MCF 10A (cell line): Measurements from ENCODE around the gene ADAMTS2. TPM values are rescaled to one million over a fixed set of nuclear protein-coding genes. Genes with fewer than 3 reads are reported as not detected.

Source experiments
- BruUV-seq: library from RNA; stranded (reverse); fragments of 400-500 nt; replicated peaks from 2 replicates; lab custom pipeline; 2021; lab: Mats Ljungman, UMichigan
- CTCF ChIA-PET: fragments of 300-600 bp; sonication (Branson Sonifier 250); formaldehyde crosslinking; extraction: SDS; loops from one replicate; lab custom pipeline; 2021; ENCODE audit warnings: antibody characterized with exemption, inconsistent platforms; lab: Yijun Ruan, JAX
- POLR2A ChIA-PET: fragments of 300-600, 350-650 bp; sonication (Branson Sonifier 250); formaldehyde crosslinking; extraction: SDS; loops from one replicate; lab custom pipeline; 2020; ENCODE audit warnings: antibody characterized with exemption, inconsistent platforms; lab: Yijun Ruan, JAX
- DNase-seq: peaks from one replicate; pipeline ENCODE4 v3.0.0-alpha.2; 2018; ENCODE audit not compliant: unreplicated experiment
- H3K27ac Mint-ChIP-seq: one replicate; pipeline ENCODE4 v1.8.0; 2022; ENCODE audit warnings: mild to moderate bottlenecking, low read depth, mixed read lengths; ENCODE audit not compliant: unreplicated experiment
- H3K27me3 Mint-ChIP-seq: one replicate; pipeline ENCODE4 v1.8.0; 2022; ENCODE audit warnings: mixed read lengths; ENCODE audit not compliant: insufficient read depth, unreplicated experiment
- H3K36me3 Mint-ChIP-seq: one replicate; pipeline ENCODE4 v1.8.0; 2022; ENCODE audit warnings: mild to moderate bottlenecking, moderate library complexity, mixed read lengths; ENCODE audit not compliant: insufficient read depth, unreplicated experiment
- H3K4me1 Mint-ChIP-seq: one replicate; pipeline ENCODE4 v1.8.0; 2022; ENCODE audit warnings: mixed read lengths; ENCODE audit not compliant: insufficient read depth, unreplicated experiment
- H3K4me3 Mint-ChIP-seq: one replicate; pipeline ENCODE4 v1.8.0; 2022; ENCODE audit warnings: mild to moderate bottlenecking, moderate library complexity, mixed read lengths; ENCODE audit not compliant: unreplicated experiment
- H3K9me3 Mint-ChIP-seq: one replicate; pipeline ENCODE4 v1.8.0; 2022; ENCODE audit warnings: mixed read lengths; ENCODE audit not compliant: unreplicated experiment
- CTCF ChIP-seq: fragments of 200-600 bp; IDR thresholded peaks from one replicate; pipeline ENCODE4 v1.8.0; 2022; ENCODE audit warnings: antibody characterized with exemption, mild to moderate bottlenecking; ENCODE audit not compliant: unreplicated experiment
- intact Hi-C: fragments of 100-400 bp; cut with micrococcal nuclease; formaldehyde crosslinking; loops from 2 replicates; pipeline ENCODE4 v1.14.1; 2022
- total RNA-seq: library from RNA; stranded (reverse); gene quantifications from 2 replicates; pipeline ENCODE4 v1.2.3, GENCODE V29; 2022

ADAMTS2 gene
- total RNA-seq, 1 experiment from 2014 or later: not detected

GRCh38 chr5:179163236-179164155, 181.8 kb downstream of the ADAMTS2 start:
- no TSS peak for BruUV-seq

GRCh38 chr5:179162351-179163235, 182.7 kb downstream of the ADAMTS2 start:
- ChIA-PET CTCF (no interaction called here), POLR2A (no interaction called here)
- no peaks in the 10 kb centered on the region for H3K27me3 Mint-ChIP-seq

More at GRCh38 chr5:179163236-179164155, 181.8 kb downstream of the ADAMTS2 start:
- Mint-ChIP-seq H3K4me3 (no peak overlapping the region), H3K4me1 (no peaks in the 10 kb centered on the region), H3K27ac (no peak overlapping the region), H3K27me3 (no peaks in the 10 kb centered on the region), H3K36me3 (no peaks in the 10 kb centered on the region), H3K9me3 (peaks cover 14% of the 10 kb centered on the region)
- POLR2A ChIA-PET: no interaction called here
- CTCF ChIA-PET: interaction anchor here (0.6 to 0.7 kb wide), 2 partner anchors 30 to 241 kb away, joined by 3 read pairs; no protein-coding TSS in a partner anchor
- no peak for TF ChIP-seq CTCF
- DNase-seq: no peak
- intact Hi-C loops: no loop called here

GRCh38 chr5:179161901-179162300, 183.4 kb downstream of the ADAMTS2 start:
- Mint-ChIP-seq H3K4me3 (no peak overlapping the region), H3K27me3 (no peaks in the 10 kb centered on the region), H3K4me1 (no peaks in the 10 kb centered on the region), H3K9me3 (peaks cover 21% of the 10 kb centered on the region), H3K27ac (no peak overlapping the region), H3K36me3 (no peaks in the 10 kb centered on the region)
- POLR2A ChIA-PET: no interaction called here
- intact Hi-C loops: no loop called here
- CTCF ChIA-PET: no interaction called here
- DNase-seq: no peak
- BruUV-seq: no TSS peak
- TF ChIP-seq CTCF: no peak

More at GRCh38 chr5:179162351-179163235, 182.7 kb downstream of the ADAMTS2 start:
- no peak overlapping the region for H3K27ac Mint-ChIP-seq
- peaks cover 21% of the 10 kb centered on the region for H3K9me3 Mint-ChIP-seq
- no peak for TF ChIP-seq CTCF
- H3K4me3 Mint-ChIP-seq: no peak overlapping the region
- no peaks in the 10 kb centered on the region for H3K36me3 Mint-ChIP-seq
- BruUV-seq: no TSS peak
- DNase-seq: no peak
- H3K4me1 Mint-ChIP-seq: no peaks in the 10 kb centered on the region
- intact Hi-C loops: no loop called here

GRCh38 chr5:179160584-179160983, 184.7 kb downstream of the ADAMTS2 start:
- peaks cover 33% of the 10 kb centered on the region for H3K9me3 Mint-ChIP-seq
- no peak overlapping the region for H3K27ac Mint-ChIP-seq
- POLR2A ChIA-PET: no interaction called here

More at GRCh38 chr5:179160584-179160983, 184.7 kb downstream of the ADAMTS2 start:
- Mint-ChIP-seq H3K36me3 (no peaks in the 10 kb centered on the region), H3K4me3 (no peak overlapping the region), H3K27me3 (no peaks in the 10 kb centered on the region), H3K4me1 (no peaks in the 10 kb centered on the region)
- intact Hi-C loops: no loop called here
- TF ChIP-seq CTCF: no peak
- DNase-seq: no peak
- no TSS peak for BruUV-seq
- CTCF ChIA-PET: interaction anchor here (0.6 kb wide), 1 partner anchor 344 kb away, joined by 4 read pairs; no protein-coding TSS in a partner anchor
